Ishikawa (cell line): ENCODE data around the gene MVD.

Experiments
- CEBPB ChIP-seq: IDR thresholded peaks from 2 replicates; pipeline ENCODE4 v1.6.1; 2012
- CREB1 ChIP-seq: IDR thresholded peaks from 2 replicates; pipeline ENCODE4 v1.6.1; 2012; ENCODE audit warnings: low read depth
- EGR1 ChIP-seq: IDR thresholded peaks from 2 replicates; pipeline ENCODE4 v1.6.1; 2012
- EP300 ChIP-seq: IDR thresholded peaks from 2 replicates; pipeline ENCODE4 v1.6.1; 2012; ENCODE audit warnings: borderline replicate concordance
- FOXM1 ChIP-seq: IDR thresholded peaks from 2 replicates; pipeline ENCODE4 v1.6.1; 2012; ENCODE audit warnings: low read depth, borderline replicate concordance
- MAX ChIP-seq: IDR thresholded peaks from 2 replicates; pipeline ENCODE4 v1.6.1; 2012
- NFIC ChIP-seq: IDR thresholded peaks from 2 replicates; pipeline ENCODE4 v1.6.1; 2012
- RAD21 ChIP-seq: IDR thresholded peaks from 2 replicates; pipeline ENCODE4 v1.6.1; 2012; ENCODE audit warnings: low read depth
- TAF1 ChIP-seq: IDR thresholded peaks from 2 replicates; pipeline ENCODE4 v1.6.1; 2012; ENCODE audit warnings: low read depth, mild to moderate bottlenecking
- TCF12 ChIP-seq: IDR thresholded peaks from 2 replicates; pipeline ENCODE4 v1.6.1; 2012; ENCODE audit warnings: low read depth
- TEAD4 ChIP-seq: IDR thresholded peaks from 2 replicates; pipeline ENCODE4 v1.6.1; 2012
- YY1 ChIP-seq: IDR thresholded peaks from 2 replicates; pipeline ENCODE4 v1.6.1; 2012; ENCODE audit warnings: low read depth
- ZBTB7A ChIP-seq: IDR thresholded peaks from 2 replicates; pipeline ENCODE4 v1.6.1; 2012; ENCODE audit warnings: low read depth
- TF ChIP-seq, protein P1 (sequence below): IDR thresholded peaks from 2 replicates; pipeline ENCODE4 v1.6.1; 2012
- TF ChIP-seq, protein P2 (sequence below): IDR thresholded peaks from 2 replicates; pipeline ENCODE4 v1.6.1; 2012; ENCODE audit warnings: low read depth, mild to moderate bottlenecking

Gene MVD

DNA sequence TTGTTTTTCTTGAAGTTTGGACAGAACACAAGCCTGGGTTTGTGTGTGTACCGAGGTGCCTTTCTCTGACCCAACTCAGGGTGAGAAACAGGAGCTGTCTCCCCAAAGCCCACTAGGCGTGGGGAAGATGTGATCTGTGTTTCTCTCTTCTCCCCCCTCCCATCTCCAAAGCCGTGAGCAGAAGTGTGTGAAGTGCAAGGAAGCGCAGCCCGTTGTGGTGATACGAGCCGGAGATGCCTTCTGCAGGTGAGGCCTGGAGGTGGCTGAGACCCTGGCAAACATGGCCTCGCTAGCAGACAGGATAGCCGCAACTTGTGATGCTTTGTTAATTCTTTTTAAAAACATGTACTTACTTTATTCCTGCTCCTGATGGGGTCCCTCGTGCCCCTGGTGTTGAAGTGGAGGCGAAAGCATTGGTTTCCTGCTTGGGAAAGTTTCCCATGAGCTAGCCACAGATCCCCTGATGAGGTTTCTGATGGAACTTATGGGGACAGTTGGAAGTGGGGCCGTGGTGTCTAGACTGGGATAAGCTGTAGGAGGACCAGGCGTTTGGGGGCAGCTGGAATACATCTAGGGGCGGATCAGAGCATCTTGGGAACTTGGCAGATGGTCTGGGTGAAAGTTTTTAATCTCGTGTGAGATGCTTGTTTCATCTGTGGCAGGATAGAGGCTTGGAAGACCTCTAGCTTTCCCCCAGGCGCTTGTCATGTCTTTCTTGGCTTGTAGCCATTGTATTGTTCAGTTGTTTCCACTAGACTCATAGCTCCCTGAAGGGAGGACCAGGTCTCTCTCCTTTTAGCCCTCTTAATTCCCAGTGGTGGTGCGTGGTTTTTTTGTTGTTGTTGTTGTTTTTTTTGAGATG is 44.3 kb upstream of the MVD start:
- TF ChIP-seq, protein P1, sequence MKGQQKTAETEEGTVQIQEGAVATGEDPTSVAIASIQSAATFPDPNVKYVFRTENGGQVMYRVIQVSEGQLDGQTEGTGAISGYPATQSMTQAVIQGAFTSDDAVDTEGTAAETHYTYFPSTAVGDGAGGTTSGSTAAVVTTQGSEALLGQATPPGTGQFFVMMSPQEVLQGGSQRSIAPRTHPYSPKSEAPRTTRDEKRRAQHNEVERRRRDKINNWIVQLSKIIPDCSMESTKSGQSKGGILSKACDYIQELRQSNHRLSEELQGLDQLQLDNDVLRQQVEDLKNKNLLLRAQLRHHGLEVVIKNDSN = no peak
- TF ChIP-seq NFIC = peak; percentile 19; the same call in 1 of the 2 replicates

DNA sequence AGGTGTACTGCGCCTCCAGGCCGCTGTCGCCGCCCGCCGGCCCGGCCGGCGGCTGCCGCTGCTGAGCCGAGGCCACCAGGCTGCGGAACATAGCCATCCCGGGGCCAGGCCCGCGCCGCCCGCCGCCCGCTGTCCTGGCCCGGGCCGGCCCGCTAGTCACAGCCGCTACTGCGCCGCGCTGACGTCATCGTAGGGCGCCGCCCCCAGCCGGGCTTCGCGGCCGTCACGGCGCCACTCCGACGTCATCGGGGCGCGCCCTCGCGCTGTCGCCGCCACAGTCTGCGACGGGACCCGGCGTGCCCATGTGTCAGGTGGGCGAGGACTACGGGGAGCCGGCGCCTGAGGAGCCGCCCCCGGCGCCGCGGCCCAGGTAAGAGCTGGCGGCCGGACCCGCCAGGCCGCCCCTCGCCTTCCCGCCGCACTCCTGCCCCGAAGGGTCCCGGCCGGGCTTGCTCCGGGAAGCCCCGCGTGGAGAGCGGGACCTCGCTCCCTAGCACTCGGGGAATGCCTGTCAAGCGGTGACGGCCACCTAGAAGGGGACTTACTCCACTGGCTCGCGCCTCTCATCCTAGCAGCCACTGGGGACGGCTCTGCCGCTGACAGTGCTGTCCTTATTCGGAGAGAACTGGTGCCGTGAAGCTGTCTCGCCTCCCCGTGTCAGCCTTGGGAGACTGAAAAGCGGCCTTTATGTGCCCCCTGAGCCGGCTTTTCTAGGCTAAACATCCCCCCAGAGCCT is 43.5 kb upstream of the MVD start, which contains the start of the genes CTU2 and RNF166:
CTU2 (plus strand) TSS at position 275 of the 736 bp plus-strand sequence; CDS start at position 303, 28 bp downstream.
RNF166 (minus strand) TSS at position 180 of the 736 bp plus-strand sequence; CDS start at position 97, 83 bp downstream.
- TF ChIP-seq FOXM1 (no peak), NFIC (no peak), EP300 (0 out of 2 replicates have a peak, but pooled peaks have one; percentile 15), EGR1 (0 out of 2 replicates have a peak, but pooled peaks have one; percentile 7), YY1 (peak; percentile 64; the same call in 1 of the 2 replicates), MAX (peak; percentile 91), TEAD4 (no peak; the same call in 1 of the 2 replicates), CEBPB (no peak), TAF1 (peak; percentile 63), ZBTB7A (peak; percentile 53; the same call in 1 of the 2 replicates), CREB1 (peak; percentile 98), TCF12 (no peak), RAD21 (no peak)
- TF ChIP-seq, protein P1 = peak; percentile 75
- TF ChIP-seq, protein P2, sequence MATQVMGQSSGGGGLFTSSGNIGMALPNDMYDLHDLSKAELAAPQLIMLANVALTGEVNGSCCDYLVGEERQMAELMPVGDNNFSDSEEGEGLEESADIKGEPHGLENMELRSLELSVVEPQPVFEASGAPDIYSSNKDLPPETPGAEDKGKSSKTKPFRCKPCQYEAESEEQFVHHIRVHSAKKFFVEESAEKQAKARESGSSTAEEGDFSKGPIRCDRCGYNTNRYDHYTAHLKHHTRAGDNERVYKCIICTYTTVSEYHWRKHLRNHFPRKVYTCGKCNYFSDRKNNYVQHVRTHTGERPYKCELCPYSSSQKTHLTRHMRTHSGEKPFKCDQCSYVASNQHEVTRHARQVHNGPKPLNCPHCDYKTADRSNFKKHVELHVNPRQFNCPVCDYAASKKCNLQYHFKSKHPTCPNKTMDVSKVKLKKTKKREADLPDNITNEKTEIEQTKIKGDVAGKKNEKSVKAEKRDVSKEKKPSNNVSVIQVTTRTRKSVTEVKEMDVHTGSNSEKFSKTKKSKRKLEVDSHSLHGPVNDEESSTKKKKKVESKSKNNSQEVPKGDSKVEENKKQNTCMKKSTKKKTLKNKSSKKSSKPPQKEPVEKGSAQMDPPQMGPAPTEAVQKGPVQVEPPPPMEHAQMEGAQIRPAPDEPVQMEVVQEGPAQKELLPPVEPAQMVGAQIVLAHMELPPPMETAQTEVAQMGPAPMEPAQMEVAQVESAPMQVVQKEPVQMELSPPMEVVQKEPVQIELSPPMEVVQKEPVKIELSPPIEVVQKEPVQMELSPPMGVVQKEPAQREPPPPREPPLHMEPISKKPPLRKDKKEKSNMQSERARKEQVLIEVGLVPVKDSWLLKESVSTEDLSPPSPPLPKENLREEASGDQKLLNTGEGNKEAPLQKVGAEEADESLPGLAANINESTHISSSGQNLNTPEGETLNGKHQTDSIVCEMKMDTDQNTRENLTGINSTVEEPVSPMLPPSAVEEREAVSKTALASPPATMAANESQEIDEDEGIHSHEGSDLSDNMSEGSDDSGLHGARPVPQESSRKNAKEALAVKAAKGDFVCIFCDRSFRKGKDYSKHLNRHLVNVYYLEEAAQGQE = no peak

DNA sequence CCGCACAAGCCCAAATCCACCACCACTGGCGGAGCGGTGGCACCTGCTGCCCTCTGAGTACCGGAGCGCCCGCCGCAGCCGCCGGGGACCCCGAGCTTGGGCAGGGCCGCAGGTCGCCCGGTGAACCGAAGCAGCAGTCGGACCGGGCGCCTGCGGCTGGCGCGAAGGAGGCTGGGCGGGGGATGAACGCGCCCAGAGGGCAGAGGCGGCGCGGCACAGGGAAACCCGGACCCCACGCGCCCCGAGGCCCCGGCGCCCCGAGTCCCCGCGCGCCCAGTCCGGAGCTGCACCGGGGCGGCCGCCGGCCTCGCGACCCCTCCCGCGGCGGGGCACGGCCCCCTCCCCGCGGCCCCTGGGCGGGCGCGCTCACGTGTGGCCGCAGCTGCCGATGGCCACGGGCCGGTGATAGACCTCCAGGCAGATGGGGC is 42.9 kb upstream of the MVD start:
- TF ChIP-seq EGR1 = no peak
- TF ChIP-seq, protein P2 = no peak
- TF ChIP-seq TEAD4 = no peak
- no peak for TF ChIP-seq TCF12
- no peak for TF ChIP-seq YY1

GRCh38 chr16:88705076-88705684 is 42.3 kb upstream of the MVD start:
- TF ChIP-seq, protein P2 = no peak
- TF ChIP-seq YY1 = no peak
- TF ChIP-seq NFIC = no peak
- no peak for TF ChIP-seq EGR1
- no peak for TF ChIP-seq CREB1
